T-cell (primary cell): ENCODE measurements around the gene SKP2. TPM values are rescaled to one million over a fixed set of nuclear protein-coding genes. Genes with fewer than 3 reads are reported as not detected.

Experiments used
- ATAC-seq, 4 experiments: fragments of 200-7000 bp in 3 of 4; fragments of 150-1000 bp in 1 of 4; cut with Tn5 transposase; replicated peaks in 1 of 4; 1 replicate in 3 of 4; 2 replicates in 1 of 4; pipeline ENCODE4 v1.10.0; 2021; ENCODE audit warnings: moderate library complexity in 3 of 4, mild to moderate bottlenecking in 2 of 4, moderate number of reproducible peaks in 1 of 4
- CTCF ChIA-PET, 2 donors: fragments of 300-600 bp; sonication (Branson Sonifier 250); formaldehyde crosslinking; loops; one replicate each; lab custom pipeline; 2022; ENCODE audit warnings: antibody characterized with exemption in 2 of 2; lab: Charles Lee
- POLR2A ChIA-PET, 2 donors: fragments of 300-600 bp; sonication (Branson Sonifier 250); formaldehyde crosslinking; loops; one replicate each; lab custom pipeline; 2022; ENCODE audit warnings: antibody characterized with exemption in 2 of 2; lab: Charles Lee
- DNase-seq, 35 experiments: peaks; one replicate each; pipeline versions ENCODE4 v3.0.0 to v3.0.0-alpha.2; 2013 to 2023
- H3K27ac ChIP-seq: one replicate; pipeline ENCODE4 v1.5.1; 2013; ENCODE audit warnings: low read length
- H3K27me3 ChIP-seq, 2 experiments: replicated peaks in 1 of 2; 1 replicate in 1 of 2; 2 replicates in 1 of 2; pipeline versions ENCODE4 v1.6.1 to v1.7.0; 2013; ENCODE audit warnings: low read length in 1 of 2, mixed read lengths in 1 of 2; ENCODE audit not compliant: control insufficient read depth in 2 of 2, insufficient read depth in 2 of 2; ENCODE audit errors: extremely low read depth in 1 of 2
- H3K36me3 ChIP-seq, 2 donors: 1 replicate in 1 of 2; 2 replicates in 1 of 2; pipeline versions ENCODE4 v1.6.1 to v1.7.0; 2013; ENCODE audit warnings: low read length in 1 of 2; ENCODE audit not compliant: control insufficient read depth in 2 of 2, insufficient read depth in 1 of 2; ENCODE audit errors: extremely low read depth in 1 of 2
- H3K4me1 ChIP-seq, 2 experiments: 1 replicate in 1 of 2; 2 replicates in 1 of 2; pipeline versions ENCODE4 v1.6.1 to v1.7.0; 2013; ENCODE audit warnings: low read length in 2 of 2, mixed read lengths in 1 of 2; ENCODE audit not compliant: insufficient read depth in 2 of 2, control insufficient read depth in 1 of 2; ENCODE audit errors: extremely low read depth in 1 of 2
- H3K4me3 ChIP-seq, 2 donors: 1 replicate in 1 of 2; 2 replicates in 1 of 2; pipeline versions ENCODE4 v1.5.1 to v1.7.0; 2013; ENCODE audit warnings: mild to moderate bottlenecking in 2 of 2, low read length in 1 of 2, moderate library complexity in 1 of 2; ENCODE audit not compliant: control insufficient read depth in 1 of 2; ENCODE audit errors: extremely low read depth in 1 of 2
- H3K9me3 ChIP-seq: 2 replicates; pipeline ENCODE4 v1.7.0; 2013
- H3K27ac Mint-ChIP-seq, 2 donors: one replicate each; pipeline ENCODE4 v1.8.0; 2020 to 2021; ENCODE audit warnings: mild to moderate bottlenecking in 2 of 2, mixed read lengths in 2 of 2
- H3K27me3 Mint-ChIP-seq, 2 donors: one replicate each; pipeline ENCODE4 v1.8.0; 2021 to 2022; ENCODE audit warnings: mixed read lengths in 2 of 2
- H3K36me3 Mint-ChIP-seq: one replicate; pipeline ENCODE4 v1.8.0; 2021; ENCODE audit warnings: mixed read lengths
- H3K4me1 Mint-ChIP-seq, 3 donors: one replicate each; pipeline ENCODE4 v1.8.0; 2020 to 2022; ENCODE audit warnings: mixed read lengths in 3 of 3, mild to moderate bottlenecking in 1 of 3
- H3K4me3 Mint-ChIP-seq, 3 donors: one replicate each; pipeline ENCODE4 v1.8.0; 2020 to 2022; ENCODE audit warnings: mild to moderate bottlenecking in 3 of 3, mixed read lengths in 3 of 3, moderate library complexity in 3 of 3
- H3K9me3 Mint-ChIP-seq, 3 donors: one replicate each; pipeline ENCODE4 v1.8.0; 2020 to 2022; ENCODE audit warnings: mixed read lengths in 3 of 3
- WGBS: methylation state at CpG from one replicate; pipeline ENCODE4 v1.1.5; 2013; ENCODE audit warnings: missing lambda C conversion rate; ENCODE audit not compliant: insufficient coverage; 5-methylcytosine and 5-hydroxymethylcytosine counted together
- total RNA-seq, 35 experiments: library from RNA in 6 of 35; stranded (reverse) in 6 of 35; fragments of 120-200 nt in 1 of 35; gene quantifications; one replicate each; pipeline versions ENCODE4 v1.2.1 to v1.2.4 and lab custom pipeline; 2013 to 2026

The SKP2 gene
- total RNA-seq, 5 donors from 2014 or later (not counting 1 experiment from before 2014, with no cell fraction given), result 12.8 to 26.0 (median 19.6) TPM

DNA sequence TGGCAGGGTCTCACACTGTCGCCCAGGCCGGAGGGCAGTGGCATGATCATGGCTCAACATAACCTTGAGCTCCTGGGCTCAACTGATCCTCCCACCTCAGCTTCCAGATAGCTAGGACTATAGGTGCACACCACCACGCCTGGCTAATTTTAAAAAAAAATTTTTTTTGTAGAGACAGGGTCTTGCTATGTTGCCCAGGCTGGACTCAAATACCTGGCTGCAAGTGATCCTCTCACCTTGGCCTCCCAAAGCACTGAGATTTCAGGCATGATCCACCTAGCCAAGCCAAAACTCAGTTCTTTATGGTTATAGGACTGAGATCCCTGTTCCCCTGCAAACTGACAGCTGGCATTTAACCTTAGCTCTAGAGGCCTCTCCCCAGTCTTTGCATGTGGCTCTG, 5.5 kb upstream of the SKP2 start:
- no peak for DNase-seq
- no peak overlapping the region for H3K4me3 ChIP-seq
- Mint-ChIP-seq H3K9me3 (no peaks in the 10 kb centered on the region), H3K36me3 (no peaks in the 10 kb centered on the region), H3K4me3 (no peak overlapping the region), H3K27ac (no peak overlapping the region), H3K27me3 (no peaks in the 10 kb centered on the region), H3K4me1 (peaks cover 40 to 42% (median 42%) of the 10 kb centered on the region in 3 donors)
- H3K9me3 ChIP-seq, result no peaks in the 10 kb centered on the region
- POLR2A ChIA-PET, result no interaction called here
- no peak overlapping the region for H3K27ac ChIP-seq
- no CpG with 5 or more reads among the region's 3 CpGs for WGBS
- CTCF ChIA-PET, result no interaction called here
- ATAC-seq, result no peak
- H3K4me1 ChIP-seq, result peaks cover 6 to 12% of the 10 kb centered on the region in 2 experiments
- H3K36me3 ChIP-seq, result no peaks in the 10 kb centered on the region
- no peaks in the 10 kb centered on the region for H3K27me3 ChIP-seq

DNA sequence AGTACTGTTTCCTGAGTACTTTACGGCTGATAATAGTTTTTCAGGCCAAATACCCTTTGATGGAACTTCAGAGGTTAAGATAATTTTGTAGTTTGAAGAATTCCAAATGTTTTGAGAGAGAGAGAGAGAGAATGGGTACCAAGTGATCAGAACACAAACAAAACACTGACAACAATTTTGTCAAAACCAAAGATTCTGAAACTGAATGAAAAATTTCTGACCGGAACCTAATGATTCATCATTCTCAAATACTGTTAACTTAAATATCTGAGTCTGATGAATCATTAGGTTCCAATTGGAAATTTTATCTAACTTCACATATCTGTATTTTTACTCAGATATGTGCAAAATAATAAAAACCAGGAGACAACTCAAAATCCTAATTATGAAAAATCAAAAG, 4.2 kb upstream of the SKP2 start:
- Histone ChIP-seq H3K4me1 (peaks cover 11 to 17% of the 10 kb centered on the region in 2 experiments), H3K27ac (no peak overlapping the region), H3K36me3 (no peaks in the 10 kb centered on the region), H3K9me3 (no peaks in the 10 kb centered on the region), H3K4me3 (no peak overlapping the region), H3K27me3 (no peaks in the 10 kb centered on the region)
- Mint-ChIP-seq H3K36me3 (no peaks in the 10 kb centered on the region), H3K4me3 (no peak overlapping the region), H3K27ac (no peak overlapping the region), H3K27me3 (no peaks in the 10 kb centered on the region), H3K4me1 (peaks cover 47 to 51% (median 50%) of the 10 kb centered on the region in 3 donors), H3K9me3 (no peaks in the 10 kb centered on the region)
- ChIA-PET POLR2A (no interaction called here), CTCF (no interaction called here)
- no CpG with 5 or more reads among the region's 2 CpGs for WGBS
- DNase-seq, result no peak
- ATAC-seq, result no peak

DNA sequence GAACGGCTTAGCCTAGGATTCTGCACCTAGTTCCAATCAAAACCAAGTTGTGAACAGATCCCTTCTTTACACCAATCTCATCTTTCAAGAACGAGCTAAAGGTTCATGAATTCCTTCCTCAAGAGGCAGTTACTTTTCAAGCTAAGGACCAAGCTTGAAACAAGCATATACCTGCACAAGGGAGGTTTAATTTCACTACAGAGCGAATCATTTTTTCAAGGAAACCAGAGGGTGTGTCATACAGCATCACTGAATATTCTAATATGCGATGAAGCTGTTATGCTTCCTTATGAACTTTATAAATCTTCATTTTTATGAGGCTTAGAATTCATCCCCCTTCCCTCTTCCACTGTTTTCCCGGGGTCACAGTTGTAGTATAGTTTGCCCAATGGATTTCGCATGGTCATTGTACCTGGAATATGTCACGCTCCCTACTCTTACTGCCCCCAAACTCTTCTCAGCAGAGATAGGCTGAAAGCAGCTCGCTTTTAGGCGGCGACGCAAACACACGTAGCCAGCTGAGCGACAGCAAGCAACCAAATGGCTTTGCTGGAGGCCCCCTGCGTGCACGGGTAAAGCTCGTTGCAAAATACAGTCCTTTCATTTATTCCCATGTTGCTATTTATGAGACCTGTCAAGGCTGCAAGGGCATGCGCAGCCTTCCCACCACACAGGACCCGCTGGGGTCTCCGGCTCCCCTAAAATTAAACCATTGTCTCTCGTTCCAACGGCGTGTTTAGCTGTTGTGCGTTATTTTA, 1.1 kb upstream of the SKP2 start:
- ChIA-PET CTCF (interaction anchor here in 1 of 2 donors (1.4 kb wide), 1 partner anchor 91 kb away, joined by 8 read pairs; the partner anchor contains the start of gene NADK2), POLR2A (interaction anchor here (0.6 to 1.0 kb wide), 2 partner anchors 355 to 1221 kb away, joined by 3 to 6 read pairs; partner anchors contain the start of gene DNAJC21 (in 1 of the 2))
- Histone ChIP-seq H3K9me3 (no peaks in the 10 kb centered on the region), H3K36me3 (peaks cover 0 to 12% of the 10 kb centered on the region in 2 donors), H3K27ac (peak overlapping the region; percentile 65), H3K4me1 (peaks cover 24 to 25% of the 10 kb centered on the region in 2 experiments), H3K4me3 (peak overlapping the region; percentile 70 to 92), H3K27me3 (no peaks in the 10 kb centered on the region)
- Mint-ChIP-seq H3K4me1 (peaks cover 65 to 74% (median 68%) of the 10 kb centered on the region in 3 donors), H3K27me3 (no peaks in the 10 kb centered on the region), H3K27ac (peak overlapping the region; percentile 86 to 89), H3K36me3 (peaks cover 22% of the 10 kb centered on the region), H3K4me3 (peak overlapping the region; percentile 93 to 97 (median 96)), H3K9me3 (no peaks in the 10 kb centered on the region)
- peak; percentile 1 to 10 (median 1) for ATAC-seq
- WGBS, result 5% methylated on average over 11 of the region's 23 CpGs
- DNase-seq, result peak in 33 of 35 experiments; percentile 15 to 62 (median 42)

DNA sequence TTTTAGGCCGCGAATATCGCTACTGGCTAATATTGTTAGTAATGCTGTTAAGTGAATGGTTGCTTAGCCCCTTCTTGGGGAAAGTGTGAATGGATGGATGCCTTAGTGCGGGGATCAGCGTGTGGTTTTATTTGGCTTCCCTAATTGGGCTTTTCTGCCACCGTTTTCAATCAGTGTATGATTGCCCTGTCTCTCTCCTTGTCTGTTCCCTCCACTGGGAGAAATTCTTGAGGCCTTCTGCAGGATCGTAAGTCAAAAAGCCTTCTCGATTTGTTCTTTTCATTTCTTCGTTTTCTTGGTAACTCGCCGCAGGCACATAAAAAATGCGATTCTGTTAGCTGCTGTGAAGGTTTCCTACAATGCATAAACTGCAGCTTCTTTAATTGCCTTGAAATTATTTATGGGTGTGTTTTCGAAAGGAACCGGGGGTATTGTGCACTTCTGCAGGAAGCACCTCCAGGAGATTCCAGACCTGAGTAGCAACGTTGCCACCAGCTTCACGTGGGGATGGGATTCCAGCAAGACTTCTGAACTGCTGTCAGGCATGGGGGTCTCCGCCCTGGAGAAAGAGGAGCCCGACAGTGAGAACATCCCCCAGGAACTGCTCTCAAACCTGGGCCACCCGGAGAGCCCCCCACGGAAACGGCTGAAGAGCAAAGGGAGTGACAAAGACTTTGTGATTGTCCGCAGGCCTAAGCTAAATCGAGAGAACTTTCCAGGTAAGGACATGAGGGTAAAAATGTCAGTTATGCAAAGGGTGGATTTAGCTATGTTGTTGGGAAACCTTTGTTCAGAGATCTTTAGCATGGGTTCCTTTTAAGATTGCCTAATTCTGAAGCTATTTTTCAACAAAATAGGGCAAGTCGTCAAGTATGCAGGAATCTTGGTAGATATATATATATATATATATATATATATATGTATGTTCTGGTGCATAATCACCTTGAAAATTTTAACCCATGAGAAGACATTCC, 700 bp downstream of the SKP2 start:
- Histone ChIP-seq H3K4me3 (peak overlapping the region; percentile 70 to 92), H3K27me3 (no peaks in the 10 kb centered on the region), H3K36me3 (peaks cover 0 to 27% of the 10 kb centered on the region in 2 donors), H3K27ac (no peak overlapping the region), H3K4me1 (peaks cover 24 to 25% of the 10 kb centered on the region in 2 experiments), H3K9me3 (no peaks in the 10 kb centered on the region)
- no peak for ATAC-seq
- peak in 2 of 35 experiments; percentile 1 to 12 for DNase-seq
- Mint-ChIP-seq H3K36me3 (peaks cover 40% of the 10 kb centered on the region), H3K4me1 (peaks cover 69 to 71% (median 70%) of the 10 kb centered on the region in 3 donors), H3K27me3 (no peaks in the 10 kb centered on the region), H3K4me3 (peak overlapping the region; percentile 93 to 97 (median 96)), H3K27ac (peak overlapping the region; percentile 86 to 89), H3K9me3 (no peaks in the 10 kb centered on the region)
- WGBS, result 6% methylated on average over 20 of the region's 24 CpGs
- ChIA-PET CTCF (interaction anchor here (0.6 to 1.1 kb wide), 3 partner anchors 53 to 89 kb away, joined by 3 read pairs; partner anchors contain the start of gene NADK2 (in 1 of the 2)), POLR2A (interaction anchor here in 1 of 2 donors (0.6 to 0.7 kb wide), 2 partner anchors 465 to 1527 kb away, joined by 3 read pairs; no protein-coding TSS in a partner anchor)

DNA sequence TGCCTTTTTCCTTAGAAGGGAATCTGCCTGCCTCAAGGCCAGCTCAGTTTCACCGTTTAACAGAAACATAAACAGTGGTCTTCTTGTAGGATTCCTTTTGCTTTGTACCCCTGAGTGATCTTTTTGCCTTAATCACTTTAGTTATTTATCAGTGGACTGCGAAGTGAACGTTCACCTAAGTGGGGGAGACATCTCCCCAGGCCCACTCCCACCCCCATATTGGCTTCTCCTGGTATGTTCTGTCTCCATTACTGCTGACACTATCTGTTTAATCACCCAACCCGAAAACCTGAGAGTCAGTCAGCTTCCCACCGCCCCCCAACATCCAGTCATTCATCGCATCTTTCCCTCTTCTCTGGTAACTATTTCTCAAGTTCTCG, 1.4 kb downstream of the SKP2 start:
- no peak overlapping the region for H3K27ac Mint-ChIP-seq
- Histone ChIP-seq H3K4me1 (peaks cover 24 to 25% of the 10 kb centered on the region in 2 experiments), H3K9me3 (no peaks in the 10 kb centered on the region), H3K4me3 (no peak overlapping the region), H3K27me3 (no peaks in the 10 kb centered on the region), H3K27ac (no peak overlapping the region), H3K36me3 (peaks cover 0 to 32% of the 10 kb centered on the region in 2 donors)
- peaks cover 43% of the 10 kb centered on the region for H3K36me3 Mint-ChIP-seq
- H3K27me3 Mint-ChIP-seq, result no peaks in the 10 kb centered on the region
- H3K9me3 Mint-ChIP-seq, result no peaks in the 10 kb centered on the region
- ATAC-seq, result no peak
- no peak for DNase-seq
- ChIA-PET POLR2A (interaction anchor here in 1 of 2 donors (0.6 kb wide), 1 partner anchor 466 kb away, joined by 3 read pairs; no protein-coding TSS in a partner anchor), CTCF (interaction anchor here (0.6 to 1.1 kb wide), 2 partner anchors 52 to 88 kb away, joined by 3 read pairs; partner anchors contain the start of gene NADK2 (in 1 of the 2))
- H3K4me3 Mint-ChIP-seq, result peak overlapping the region; percentile 47 to 96 (median 93)
- 94% methylated on average over 2 of the region's 7 CpGs for WGBS
- peaks cover 68 to 75% (median 69%) of the 10 kb centered on the region in 3 donors for H3K4me1 Mint-ChIP-seq
